ENCODE results near the gene USP10. TPM values are rescaled to one million over a fixed set of nuclear protein-coding genes. Genes with fewer than 3 reads are reported as not detected.

Gene USP10
- total and polyA plus RNA-seq, 5 experiments from 2014 or later, result 61.3 to 89.8 (median 80.7) TPM

DNA sequence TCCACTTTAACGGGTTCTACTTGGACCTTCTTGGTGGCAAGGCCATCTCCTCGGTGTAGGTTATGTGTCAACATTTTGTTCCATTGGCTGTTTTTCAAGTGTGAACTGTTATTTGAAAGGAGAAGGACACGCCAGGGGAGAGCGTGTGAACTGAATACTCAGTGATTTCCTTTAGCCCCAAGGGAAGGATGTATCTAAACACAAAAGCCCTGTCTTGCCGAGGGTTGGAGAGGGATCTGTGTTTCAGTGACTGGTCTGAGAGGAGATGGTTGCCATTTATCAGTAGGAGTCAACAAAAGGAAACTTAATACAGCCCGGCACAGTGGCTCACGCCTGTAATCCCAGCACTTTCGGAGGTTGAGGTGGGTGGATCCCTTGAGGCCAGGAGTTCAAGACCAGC lies 50.0 kb downstream of the USP10 start:
- POLR2A ChIA-PET, result no interaction called here
- no peak overlapping the region for H3K27ac Mint-ChIP-seq
- no peak for DNase-seq

DNA sequence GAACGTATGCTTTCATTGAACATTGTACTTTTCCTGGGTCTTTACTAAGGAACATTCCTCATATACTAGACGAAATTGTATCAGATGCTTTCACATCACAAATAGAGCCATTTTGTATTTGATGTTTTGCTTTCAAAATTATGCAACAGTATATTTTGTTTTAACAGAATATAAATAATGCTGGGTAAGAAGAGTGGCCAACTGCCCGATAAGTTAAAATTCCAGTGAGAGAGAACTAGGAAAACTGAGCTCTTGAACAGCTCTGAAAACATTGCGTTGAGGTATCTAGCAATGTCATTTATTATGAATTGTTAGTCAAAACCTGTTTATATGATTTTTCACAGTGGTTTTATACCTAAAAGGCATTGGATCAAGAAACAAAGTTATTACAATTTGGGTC lies 50.8 kb downstream of the USP10 start:
- H3K4me3 Mint-ChIP-seq, result no peak overlapping the region
- DNase-seq (no peak), ATAC-seq (no peak)
- H3K9me3 Mint-ChIP-seq, result no peaks in the 10 kb centered on the region
- no peaks in the 10 kb centered on the region for H3K27me3 Mint-ChIP-seq
- POLR2A ChIA-PET, result no interaction called here
- H3K27ac Mint-ChIP-seq, result peak overlapping the region in 3 of 10 donors; percentile 12 to 40 (median 13)
- H3K4me1 Mint-ChIP-seq, result peaks cover 22 to 62% (median 46%) of the 10 kb centered on the region in 4 donors
- H3K36me3 Mint-ChIP-seq, result peaks cover 0 to 30% (median 4%) of the 10 kb centered on the region in 3 donors

More for the DNA sequence above, 50.0 kb downstream of the USP10 start:
- ATAC-seq, result no peak
- Mint-ChIP-seq H3K27me3 (no peaks in the 10 kb centered on the region), H3K9me3 (no peaks in the 10 kb centered on the region), H3K4me1 (peaks cover 18 to 55% (median 40%) of the 10 kb centered on the region in 4 donors), H3K36me3 (peaks cover 0 to 34% (median 7%) of the 10 kb centered on the region in 3 donors), H3K4me3 (no peak overlapping the region)

DNA sequence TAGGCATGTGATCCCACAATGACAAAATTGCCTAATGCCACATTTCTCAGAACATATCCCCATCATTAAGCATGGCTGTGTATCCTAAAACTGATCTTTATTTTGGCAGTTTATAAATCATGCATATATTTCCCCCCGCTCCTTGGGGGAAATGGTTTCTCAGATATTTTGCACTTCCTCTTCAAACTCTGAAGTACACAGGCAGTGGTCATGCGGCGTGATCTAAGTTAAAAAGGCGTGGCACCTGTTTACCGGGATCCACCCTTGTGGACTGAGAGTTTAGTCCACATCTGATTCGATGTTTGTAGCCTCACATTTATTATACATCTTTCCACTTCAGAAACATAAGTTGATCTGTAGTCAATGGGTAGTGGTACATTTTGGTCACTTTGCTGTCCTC lies 51.4 kb downstream of the USP10 start:
- ATAC-seq, result no peak
- Mint-ChIP-seq H3K27ac (peak overlapping the region in 6 of 10 donors; percentile 3 to 70 (median 28)), H3K4me1 (peaks cover 24 to 65% (median 52%) of the 10 kb centered on the region in 4 donors), H3K27me3 (no peaks in the 10 kb centered on the region), H3K4me3 (peak overlapping the region in 1 of 10 donors; percentile 45), H3K36me3 (peaks cover 0 to 23% (median 0%) of the 10 kb centered on the region in 3 donors), H3K9me3 (no peaks in the 10 kb centered on the region)
- POLR2A ChIA-PET, result no interaction called here
- no peak for DNase-seq

DNA sequence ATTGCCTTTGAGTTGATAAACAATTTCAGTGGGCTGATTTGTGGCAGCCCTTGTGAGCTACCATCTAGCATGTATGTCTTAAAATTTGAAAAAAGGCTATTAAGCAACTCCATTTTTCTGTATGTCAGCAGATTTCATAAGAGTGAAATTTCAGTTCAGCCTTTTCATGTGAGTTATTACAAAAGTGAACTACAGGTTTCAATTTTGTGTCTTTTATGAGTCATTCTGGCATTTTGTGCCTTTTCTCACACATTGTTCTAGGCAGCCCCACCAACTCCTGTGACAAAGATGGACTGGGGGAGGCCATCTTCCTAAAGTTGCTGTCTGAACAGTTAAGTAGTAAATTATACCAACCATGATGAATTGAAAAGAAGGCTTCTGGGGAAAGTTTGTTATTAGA lies 52.1 kb downstream of the USP10 start:
- ATAC-seq (no peak), DNase-seq (no peak)
- no peaks in the 10 kb centered on the region for H3K27me3 Mint-ChIP-seq
- POLR2A ChIA-PET, result no interaction called here
- H3K9me3 Mint-ChIP-seq, result no peaks in the 10 kb centered on the region
- H3K36me3 Mint-ChIP-seq, result peaks cover 0 to 19% (median 0%) of the 10 kb centered on the region in 3 donors
- no peak overlapping the region for H3K4me3 Mint-ChIP-seq
- peaks cover 24 to 71% (median 58%) of the 10 kb centered on the region in 4 donors for H3K4me1 Mint-ChIP-seq
- H3K27ac Mint-ChIP-seq, result peak overlapping the region in 1 of 10 donors; percentile 13

DNA sequence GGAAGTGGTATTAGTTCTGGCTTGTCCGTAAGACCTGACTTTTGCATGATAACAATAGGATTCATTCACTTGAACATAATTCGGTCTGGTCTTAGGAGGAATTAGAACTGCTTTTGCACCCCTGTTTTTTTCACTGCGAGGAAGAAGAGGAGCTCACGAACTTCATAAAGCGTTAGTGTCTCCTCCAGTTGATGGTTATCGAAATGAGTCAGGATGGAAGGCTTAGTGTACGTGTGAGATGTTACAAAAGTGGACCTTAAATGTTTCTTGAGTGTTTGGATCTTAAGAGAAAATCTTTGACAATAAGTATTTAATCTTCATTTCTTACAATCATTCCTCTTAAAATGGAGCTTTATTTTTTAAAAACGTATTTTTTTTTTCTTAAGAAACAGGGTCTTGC lies 52.8 kb downstream of the USP10 start:
- ATAC-seq (no peak), DNase-seq (no peak)
- Mint-ChIP-seq H3K27me3 (no peaks in the 10 kb centered on the region), H3K36me3 (peaks cover 0 to 15% (median 0%) of the 10 kb centered on the region in 3 donors), H3K4me1 (peaks cover 27 to 75% (median 63%) of the 10 kb centered on the region in 4 donors), H3K4me3 (no peak overlapping the region), H3K27ac (peak overlapping the region in 5 of 10 donors; percentile 5 to 61 (median 13)), H3K9me3 (no peaks in the 10 kb centered on the region)
- POLR2A ChIA-PET, result no interaction called here

DNA sequence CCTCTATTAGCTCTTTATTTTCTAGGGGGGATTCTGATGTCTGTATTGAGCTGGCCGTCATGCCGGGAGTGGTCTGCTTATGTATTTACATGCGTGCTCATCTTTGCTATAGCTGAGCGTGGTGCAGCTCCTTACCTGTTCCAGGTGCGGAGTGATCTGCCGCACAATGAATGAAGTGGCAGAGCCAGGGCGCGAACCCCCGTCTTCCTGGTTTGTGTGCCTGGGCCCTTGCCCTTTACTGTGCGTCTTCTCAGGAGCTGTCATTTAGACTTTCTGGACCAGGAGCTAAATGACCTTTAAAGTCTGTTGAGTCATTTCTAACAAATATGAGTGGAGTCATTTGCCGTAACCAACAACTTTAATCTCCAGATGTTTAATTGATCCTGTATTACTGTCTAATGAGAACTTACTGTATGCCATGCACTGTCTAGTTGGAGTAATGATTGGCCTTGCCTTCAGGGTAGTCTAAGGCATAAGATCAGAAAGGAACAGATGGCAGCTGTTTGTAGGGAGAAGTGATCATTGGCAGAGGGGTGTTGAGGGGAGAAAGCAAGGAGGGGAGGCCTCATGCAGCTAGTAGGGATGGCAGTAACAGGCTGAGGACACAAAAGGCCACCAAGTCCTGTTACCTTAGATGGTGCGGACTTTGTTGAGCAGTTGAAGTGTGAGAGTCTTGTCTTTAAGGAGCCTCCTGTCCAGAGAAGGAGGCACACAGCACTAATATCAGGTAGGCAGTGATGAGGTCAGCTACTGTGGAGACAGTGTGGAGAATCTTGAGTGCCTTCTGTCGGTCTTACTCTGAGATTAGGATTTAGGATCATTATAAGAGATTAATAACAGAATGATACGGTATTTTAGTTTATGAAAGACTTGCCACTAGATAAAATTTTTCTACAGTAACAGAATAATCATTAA lies 53.9 kb downstream of the USP10 start:
- ATAC-seq, result no peak
- no peak for DNase-seq
- Mint-ChIP-seq H3K27me3 (no peaks in the 10 kb centered on the region), H3K27ac (peak overlapping the region; percentile 38 to 95 (median 72)), H3K4me3 (peak overlapping the region in 1 of 10 donors; percentile 35), H3K36me3 (peaks cover 0 to 15% (median 0%) of the 10 kb centered on the region in 3 donors), H3K9me3 (no peaks in the 10 kb centered on the region), H3K4me1 (peaks cover 33 to 86% (median 72%) of the 10 kb centered on the region in 4 donors)
- POLR2A ChIA-PET, result interaction anchor here (1.2 to 2.0 kb wide), 2 partner anchors 12 to 198 kb away, joined by 4 to 5 read pairs; no protein-coding TSS in a partner anchor

DNA sequence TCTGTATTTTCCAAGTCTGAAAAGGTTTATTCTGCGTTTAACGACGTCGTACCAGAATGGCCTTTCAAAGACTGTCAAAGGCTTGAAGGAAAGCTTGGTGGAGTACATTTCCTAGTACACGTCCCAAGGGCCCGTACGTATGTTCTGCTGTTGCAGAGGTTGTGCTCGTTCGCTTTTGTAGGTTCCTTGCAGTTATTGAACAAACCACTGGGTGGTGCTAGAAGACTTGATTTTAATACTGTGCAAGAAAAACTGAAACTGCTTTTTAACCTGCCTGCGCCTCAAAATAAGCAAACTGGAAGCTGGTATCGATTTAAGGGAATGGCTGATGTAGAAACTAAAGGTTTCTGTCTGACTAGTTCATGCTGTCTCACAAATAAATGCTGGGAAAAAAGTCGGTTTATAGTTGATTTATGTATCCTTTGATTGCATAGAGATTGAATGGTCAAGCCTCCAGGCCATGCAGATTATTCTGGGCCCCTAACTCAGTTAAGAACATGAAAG lies 54.6 kb downstream of the USP10 start:
- H3K27me3 Mint-ChIP-seq, result no peaks in the 10 kb centered on the region
- H3K36me3 Mint-ChIP-seq, result peaks cover 0 to 11% (median 0%) of the 10 kb centered on the region in 3 donors
- DNase-seq (peak in 9 of 10 donors; percentile 58 to 85 (median 72)), ATAC-seq (peak; percentile 38 to 56)
- H3K9me3 Mint-ChIP-seq, result no peaks in the 10 kb centered on the region
- POLR2A ChIA-PET, result interaction anchor here (0.5 to 2.0 kb wide), 3 partner anchors 11 to 243 kb away, joined by 3 to 5 read pairs (median 4); no protein-coding TSS in a partner anchor
- peaks cover 38 to 88% (median 78%) of the 10 kb centered on the region in 4 donors for H3K4me1 Mint-ChIP-seq
- peak overlapping the region; percentile 38 to 95 (median 77) for H3K27ac Mint-ChIP-seq
- peak overlapping the region in 8 of 10 donors; percentile 6 to 68 (median 53) for H3K4me3 Mint-ChIP-seq

DNA sequence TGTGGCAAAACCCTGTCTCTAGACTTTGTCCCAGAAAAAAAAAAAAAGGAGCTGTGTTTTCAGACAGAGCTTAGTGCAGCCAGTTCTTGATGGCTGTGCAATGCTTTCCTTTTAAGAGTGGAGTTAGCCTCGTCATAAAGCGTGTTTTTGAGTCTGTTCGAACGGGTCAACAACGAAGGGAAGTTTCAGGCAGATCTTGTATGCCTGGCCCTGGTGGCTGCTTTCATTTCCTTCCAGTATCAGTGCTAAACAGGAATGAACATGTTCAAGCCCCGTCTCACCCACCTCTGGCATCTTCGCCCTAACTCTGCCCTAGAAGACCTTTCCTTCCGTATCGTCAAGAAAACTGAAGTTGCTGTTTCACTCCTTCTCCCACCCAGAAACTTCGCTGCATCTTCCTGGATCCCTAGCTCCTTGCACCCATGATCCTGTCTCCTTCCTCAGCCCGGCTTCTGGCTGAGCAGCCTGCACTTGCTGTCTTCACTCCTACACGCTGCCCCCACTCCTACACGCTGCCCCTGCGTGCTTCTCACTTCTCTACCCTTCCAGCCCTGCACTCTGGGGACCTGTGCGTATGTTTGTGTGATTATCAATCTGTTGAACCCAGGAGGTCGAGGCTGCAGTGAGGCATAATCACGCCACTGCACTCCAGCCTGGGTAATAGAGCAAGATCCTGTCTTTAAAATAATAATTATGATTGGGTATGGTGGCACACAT lies 55.3 kb downstream of the USP10 start:
- POLR2A ChIA-PET, result interaction anchor here (0.6 to 2.0 kb wide), 4 partner anchors 10 to 197 kb away, joined by 3 to 5 read pairs (median 4); no protein-coding TSS in a partner anchor
- no peaks in the 10 kb centered on the region for H3K9me3 Mint-ChIP-seq
- H3K4me1 Mint-ChIP-seq, result peaks cover 37 to 88% (median 83%) of the 10 kb centered on the region in 4 donors
- peak overlapping the region in 5 of 10 donors; percentile 12 to 60 (median 41) for H3K4me3 Mint-ChIP-seq
- H3K36me3 Mint-ChIP-seq, result peaks cover 0 to 9% (median 4%) of the 10 kb centered on the region in 3 donors
- DNase-seq, result no peak
- H3K27me3 Mint-ChIP-seq, result no peaks in the 10 kb centered on the region
- peak overlapping the region; percentile 7 to 95 (median 84) for H3K27ac Mint-ChIP-seq
- ATAC-seq, result no peak

DNA sequence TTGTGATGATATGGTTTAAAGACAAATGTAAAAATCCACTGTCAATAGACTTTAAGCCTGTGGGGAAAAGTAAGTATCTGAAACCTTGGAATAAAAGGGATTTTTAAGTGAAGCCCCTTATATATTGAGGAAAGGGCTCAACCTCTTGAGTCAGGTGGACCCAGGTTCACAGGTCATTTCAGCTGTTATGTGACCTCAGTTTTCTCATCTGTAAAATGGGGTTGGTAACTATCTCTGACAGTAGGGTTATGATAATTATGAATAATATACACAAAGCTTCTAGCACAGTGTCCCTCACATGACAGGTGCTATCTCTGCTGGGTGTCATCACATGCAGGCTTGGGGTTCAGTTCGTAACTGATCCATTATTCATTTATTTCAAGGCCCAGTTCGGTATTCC lies 57.0 kb downstream of the USP10 start:
- Mint-ChIP-seq H3K27ac (peak overlapping the region; percentile 39 to 90 (median 76)), H3K27me3 (no peaks in the 10 kb centered on the region), H3K4me1 (peaks cover 38 to 80% (median 75%) of the 10 kb centered on the region in 4 donors), H3K36me3 (peaks cover 0 to 17% (median 13%) of the 10 kb centered on the region in 3 donors), H3K4me3 (peak overlapping the region in 3 of 10 donors; percentile 27 to 62 (median 48)), H3K9me3 (no peaks in the 10 kb centered on the region)
- DNase-seq (no peak), ATAC-seq (no peak)
- POLR2A ChIA-PET, result no interaction called here

DNA sequence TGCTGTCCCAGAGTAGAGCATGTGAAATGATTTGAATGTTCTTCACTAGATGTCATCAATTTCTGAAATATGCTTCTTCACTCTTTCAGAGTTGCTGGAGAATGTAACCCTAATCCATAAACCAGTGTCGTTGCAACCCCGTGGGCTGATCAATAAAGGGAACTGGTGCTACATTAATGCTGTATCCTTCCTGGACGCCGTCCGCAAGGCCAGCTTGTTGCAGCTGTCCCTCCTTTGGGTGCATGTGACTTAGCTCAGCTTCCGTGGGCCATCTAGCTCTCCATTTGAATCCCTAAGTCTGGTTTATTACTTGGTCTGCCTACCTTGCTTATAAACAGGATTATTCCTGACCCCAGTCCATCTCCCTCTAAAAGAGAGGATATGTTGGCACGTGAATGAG lies 58.8 kb downstream of the USP10 start:
- DNase-seq (no peak), ATAC-seq (no peak)
- H3K4me1 Mint-ChIP-seq, result peaks cover 36 to 77% (median 63%) of the 10 kb centered on the region in 4 donors
- peak overlapping the region; percentile 51 to 95 (median 92) for H3K27ac Mint-ChIP-seq
- H3K4me3 Mint-ChIP-seq, result peak overlapping the region; percentile 0 to 69 (median 60)
- H3K36me3 Mint-ChIP-seq, result peaks cover 0 to 34% (median 23%) of the 10 kb centered on the region in 3 donors
- POLR2A ChIA-PET, result interaction anchor here (1.1 kb wide), 1 partner anchor 21 kb away, joined by 3 read pairs; no protein-coding TSS in a partner anchor
- H3K9me3 Mint-ChIP-seq, result no peaks in the 10 kb centered on the region
- no peaks in the 10 kb centered on the region for H3K27me3 Mint-ChIP-seq

DNA sequence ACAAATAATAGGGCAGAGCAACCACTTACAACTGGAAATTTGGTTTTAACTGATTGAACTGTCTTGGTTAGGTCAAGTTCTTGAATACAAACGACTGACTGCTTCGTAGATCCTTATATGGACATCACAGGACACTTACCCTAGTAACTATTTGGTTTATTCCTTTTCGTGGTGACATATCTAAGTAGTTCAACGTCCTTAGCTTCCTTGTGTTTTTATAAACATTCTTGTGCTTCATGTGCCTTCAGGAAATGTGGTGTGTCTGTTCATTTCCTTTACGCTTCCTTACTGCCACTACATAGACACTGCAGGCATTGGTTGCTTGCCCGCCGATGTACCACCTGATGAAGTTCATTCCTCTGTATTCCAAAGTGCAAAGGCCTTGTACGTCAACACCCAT lies 59.3 kb downstream of the USP10 start:
- ATAC-seq (peak; percentile 86 to 93), DNase-seq (peak in 8 of 10 donors; percentile 26 to 79 (median 56))
- H3K27ac Mint-ChIP-seq, result peak overlapping the region; percentile 51 to 95 (median 92)
- H3K27me3 Mint-ChIP-seq, result no peaks in the 10 kb centered on the region
- POLR2A ChIA-PET, result interaction anchor here (1.1 kb wide), 1 partner anchor 21 kb away, joined by 3 read pairs; no protein-coding TSS in a partner anchor
- H3K4me3 Mint-ChIP-seq, result peak overlapping the region; percentile 0 to 69 (median 60)
- H3K36me3 Mint-ChIP-seq, result peaks cover 0 to 38% (median 26%) of the 10 kb centered on the region in 3 donors
- no peaks in the 10 kb centered on the region for H3K9me3 Mint-ChIP-seq
- peaks cover 33 to 72% (median 58%) of the 10 kb centered on the region in 4 donors for H3K4me1 Mint-ChIP-seq

DNA sequence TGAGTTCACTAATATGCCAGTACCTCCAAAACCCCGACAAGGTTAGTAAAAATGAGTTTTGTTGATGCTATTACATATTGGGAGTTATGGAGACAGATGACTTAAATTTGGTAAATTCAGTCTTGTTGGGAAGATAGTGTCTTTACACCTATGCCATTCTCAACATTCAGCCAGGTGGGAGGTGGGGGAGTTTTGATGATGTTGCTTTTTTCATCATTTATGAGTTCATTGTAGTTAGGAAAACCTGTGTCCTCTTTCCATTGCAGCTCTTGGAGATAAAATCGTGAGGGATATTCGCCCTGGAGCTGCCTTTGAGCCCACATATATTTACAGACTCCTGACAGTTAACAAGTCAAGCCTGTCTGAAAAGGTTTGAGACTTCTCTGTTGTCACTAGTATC lies 60.1 kb downstream of the USP10 start:
- peak overlapping the region in 1 of 10 donors; percentile 5 for H3K4me3 Mint-ChIP-seq
- H3K27ac Mint-ChIP-seq, result peak overlapping the region; percentile 51 to 95 (median 92)

More for the DNA sequence above, 60.1 kb downstream of the USP10 start:
- Mint-ChIP-seq H3K36me3 (peaks cover 0 to 47% (median 29%) of the 10 kb centered on the region in 3 donors), H3K27me3 (no peaks in the 10 kb centered on the region), H3K9me3 (no peaks in the 10 kb centered on the region), H3K4me1 (peaks cover 31 to 70% (median 51%) of the 10 kb centered on the region in 4 donors)
- POLR2A ChIA-PET, result no interaction called here
- ATAC-seq, result no peak
- DNase-seq, result no peak

All from naive thymus-derived CD8-positive, alpha-beta T cell (primary cell).